GM12878 (cell line): ENCODE data around the gene VIPAS39. TPM values are rescaled to one million over a fixed set of nuclear protein-coding genes. Genes with fewer than 3 reads are reported as not detected.

Experiments
- CTCF ChIP-seq, 3 experiments: IDR thresholded peaks in 2 of 3; conservative IDR thresholded peaks in 1 of 3; 2 replicates each; pipeline ENCODE4 v1.5.1; 2011; ENCODE audit warnings: low read depth in 3 of 3, low read length in 3 of 3, mild to moderate bottlenecking in 3 of 3, control low read depth in 2 of 3, moderate library complexity in 2 of 3, inconsistent platforms in 1 of 3, mixed read lengths in 1 of 3; ENCODE audit not compliant: control insufficient read depth in 2 of 3, insufficient read depth in 1 of 3; ENCODE audit errors: extremely low read depth in 1 of 3
- EED ChIP-seq: sonication (generic); IDR thresholded peaks from 2 replicates; pipeline ENCODE4 v1.6.1; 2016; ENCODE audit warnings: antibody characterized with exemption, low read depth
- PKNOX1 ChIP-seq: fragments of 450-650 bp; IDR thresholded peaks from 2 replicates; pipeline ENCODE4 v1.6.1; 2016; ENCODE audit warnings: mild to moderate bottlenecking
- RAD21 ChIP-seq: IDR thresholded peaks from 2 replicates; pipeline ENCODE4 v1.6.1; 2011; ENCODE audit warnings: mild to moderate bottlenecking, low read depth, low read length, moderate library complexity; ENCODE audit not compliant: insufficient read depth
- TAF1 ChIP-seq: IDR thresholded peaks from 2 replicates; pipeline ENCODE4 v1.6.1; 2011; ENCODE audit warnings: mild to moderate bottlenecking, low read depth, low read length, borderline replicate concordance
- polyA plus RNA-seq, 11 experiments: library from polyadenylated mRNA; depleted of rRNA in 4 of 11; unstranded in 6 of 11; stranded (reverse) in 5 of 11; fragments of >200 nt; fragmentation: Nextera tagmentation in 4 of 11; fragmentation: Illumina TruSeq in 1 of 11; extraction: Ambion mirVana in 4 of 11; extraction: Trizol in 1 of 11; gene quantifications; 1 replicate in 1 of 11; 2 replicates in 10 of 11; pipeline versions ENCODE4 v1.2.1 to v1.2.3, GENCODE V29; 2011 to 2016; ENCODE audit warnings: inconsistent platforms in 2 of 11, missing spikeins in 2 of 11, low read depth in 1 of 11
- total RNA-seq, 4 experiments: library from RNA; depleted of rRNA in 3 of 4; stranded (reverse); fragments of >200 nt in 3 of 4; fragmentation: Illumina TruSeq in 1 of 4; extraction: Trizol in 1 of 4; gene quantifications; 2 replicates each; pipeline versions ENCODE4 v1.2.1 to v1.2.3, GENCODE V29; 2013 to 2021
- TF ChIP-seq, protein P1 (sequence below): IDR thresholded peaks from 2 replicates; pipeline ENCODE4 v1.6.1; 2012; ENCODE audit warnings: improper control_type of control experiment, low read depth, low read length; ENCODE audit not compliant: insufficient replicate concordance

Gene VIPAS39
- total and polyA plus RNA-seq, 10 of the 15 experiments (the other 5 are each of a cell fraction or from before 2014, with no cell fraction given): 6.7 to 38.8 (median 18.5) TPM

DNA sequence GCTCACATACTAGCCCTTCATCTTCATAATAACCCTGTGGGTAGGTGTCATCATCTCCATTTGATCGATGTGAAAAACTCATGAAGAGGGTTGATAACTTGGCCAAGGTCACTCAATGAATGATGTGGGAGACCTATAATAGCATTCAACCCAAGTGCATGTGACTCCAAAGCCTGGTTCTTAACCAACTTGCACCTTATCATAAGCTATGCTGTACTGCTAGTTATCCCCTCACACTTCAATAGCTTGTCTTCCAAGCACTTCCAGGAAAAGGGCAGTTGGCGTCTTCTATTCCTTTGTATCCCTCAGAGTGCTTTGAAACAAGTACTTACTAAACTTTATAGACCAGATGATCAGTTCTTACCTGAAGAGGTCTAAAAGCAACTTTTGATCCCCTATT lies 15.2 kb downstream of the VIPAS39 start (continued):
- TF ChIP-seq, protein P1, sequence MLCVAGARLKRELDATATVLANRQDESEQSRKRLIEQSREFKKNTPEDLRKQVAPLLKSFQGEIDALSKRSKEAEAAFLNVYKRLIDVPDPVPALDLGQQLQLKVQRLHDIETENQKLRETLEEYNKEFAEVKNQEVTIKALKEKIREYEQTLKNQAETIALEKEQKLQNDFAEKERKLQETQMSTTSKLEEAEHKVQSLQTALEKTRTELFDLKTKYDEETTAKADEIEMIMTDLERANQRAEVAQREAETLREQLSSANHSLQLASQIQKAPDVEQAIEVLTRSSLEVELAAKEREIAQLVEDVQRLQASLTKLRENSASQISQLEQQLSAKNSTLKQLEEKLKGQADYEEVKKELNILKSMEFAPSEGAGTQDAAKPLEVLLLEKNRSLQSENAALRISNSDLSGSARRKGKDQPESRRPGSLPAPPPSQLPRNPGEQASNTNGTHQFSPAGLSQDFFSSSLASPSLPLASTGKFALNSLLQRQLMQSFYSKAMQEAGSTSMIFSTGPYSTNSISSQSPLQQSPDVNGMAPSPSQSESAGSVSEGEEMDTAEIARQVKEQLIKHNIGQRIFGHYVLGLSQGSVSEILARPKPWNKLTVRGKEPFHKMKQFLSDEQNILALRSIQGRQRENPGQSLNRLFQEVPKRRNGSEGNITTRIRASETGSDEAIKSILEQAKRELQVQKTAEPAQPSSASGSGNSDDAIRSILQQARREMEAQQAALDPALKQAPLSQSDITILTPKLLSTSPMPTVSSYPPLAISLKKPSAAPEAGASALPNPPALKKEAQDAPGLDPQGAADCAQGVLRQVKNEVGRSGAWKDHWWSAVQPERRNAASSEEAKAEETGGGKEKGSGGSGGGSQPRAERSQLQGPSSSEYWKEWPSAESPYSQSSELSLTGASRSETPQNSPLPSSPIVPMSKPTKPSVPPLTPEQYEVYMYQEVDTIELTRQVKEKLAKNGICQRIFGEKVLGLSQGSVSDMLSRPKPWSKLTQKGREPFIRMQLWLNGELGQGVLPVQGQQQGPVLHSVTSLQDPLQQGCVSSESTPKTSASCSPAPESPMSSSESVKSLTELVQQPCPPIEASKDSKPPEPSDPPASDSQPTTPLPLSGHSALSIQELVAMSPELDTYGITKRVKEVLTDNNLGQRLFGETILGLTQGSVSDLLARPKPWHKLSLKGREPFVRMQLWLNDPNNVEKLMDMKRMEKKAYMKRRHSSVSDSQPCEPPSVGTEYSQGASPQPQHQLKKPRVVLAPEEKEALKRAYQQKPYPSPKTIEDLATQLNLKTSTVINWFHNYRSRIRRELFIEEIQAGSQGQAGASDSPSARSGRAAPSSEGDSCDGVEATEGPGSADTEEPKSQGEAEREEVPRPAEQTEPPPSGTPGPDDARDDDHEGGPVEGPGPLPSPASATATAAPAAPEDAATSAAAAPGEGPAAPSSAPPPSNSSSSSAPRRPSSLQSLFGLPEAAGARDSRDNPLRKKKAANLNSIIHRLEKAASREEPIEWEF: no peak
- TF ChIP-seq PKNOX1 (no peak), CTCF (IDR thresholded peaks at IDR 0.05 in 2 of 3, conservative IDR thresholded peaks at IDR 0.05 in 1 of 3; ENCODE audit: control insufficient read depth in 2 of 3, extremely low read depth in 1 of 3, insufficient read depth in 1 of 3, low read depth in 3 of 3, low read length in 3 of 3) (no peak), TAF1 (no peak), RAD21 (no peak), EED (no peak)
